DOHH2 (cell line): ENCODE data around the gene MYPN.

Experiments
- CTCF ChIP-seq: fragments of 200-600 bp; sonication (generic); IDR thresholded peaks from one replicate; pipeline ENCODE4 v1.5.1; 2014; ENCODE audit warnings: antibody characterized with exemption, mild to moderate bottlenecking, low read depth, low read length; ENCODE audit not compliant: poor library complexity, severe bottlenecking
- EZH2phosphoT487 ChIP-seq: fragments of 200-600 bp; sonication (generic); IDR thresholded peaks from 2 replicates; pipeline ENCODE4 v1.6.1; 2017; ENCODE audit warnings: borderline replicate concordance, mild to moderate bottlenecking, antibody characterized with exemption, low read length, moderate library complexity, mixed read lengths

- no peak for TF ChIP-seq CTCF
- TF ChIP-seq EZH2phosphoT487 = no peak
These were observed 42.2 kb downstream of the MYPN start for GRCh38 chr10:68151453-68151852.
